GM18519 (cell line): ENCODE data around the gene CH25H.

Source experiments
- ATAC-seq: cut with Tn5 transposase; IDR thresholded peaks from one replicate; pipeline ENCODE4 v1.9.1; 2021; ENCODE audit warnings: mild to moderate bottlenecking, moderate library complexity; ENCODE audit not compliant: unreplicated experiment, low FRiP score

Gene CH25H

GRCh38 chr10:89160339-89160738 lies 46.8 kb downstream of the CH25H start:
- no peak for ATAC-seq

GRCh38 chr10:89159761-89160160 lies 47.4 kb downstream of the CH25H start:
- no peak for ATAC-seq

- no peak for ATAC-seq
Observed at GRCh38 chr10:89159316-89159715, 47.8 kb downstream of the CH25H start.

GRCh38 chr10:89158446-89158845 lies 48.7 kb downstream of the CH25H start:
- no peak for ATAC-seq

GRCh38 chr10:89156161-89156835 lies 50.8 kb downstream of the CH25H start:
- no peak for ATAC-seq
